A673 (cell line): ENCODE data around the gene TLE3.

Source experiments
- CTCF ChIP-seq: fragments of 300-800, 200-600 bp; sonication (generic); conservative IDR thresholded peaks from 2 replicates; pipeline ENCODE4 v1.5.1; 2017; ENCODE audit warnings: low read depth, mild to moderate bottlenecking, antibody characterized with exemption, low read length, moderate library complexity, mixed read lengths
- EZH2 ChIP-seq: fragments of 200-600 bp; sonication (generic); IDR thresholded peaks from 2 replicates; pipeline ENCODE4 v1.6.1; 2017; ENCODE audit warnings: borderline replicate concordance, low read depth, mild to moderate bottlenecking, mixed read lengths, antibody characterized with exemption, low read length; ENCODE audit not compliant: poor library complexity, severe bottlenecking

- TF ChIP-seq CTCF (no peak), EZH2 (no peak)
Measured at GRCh38 chr15:70090436-70091296, 7.1 kb downstream of the TLE3 start.
